ENCODE measurements around the gene RNF212.

RNF212 gene

GRCh38 chr4:1090465-1091440 is 22.6 kb downstream of the RNF212 start:
- Histone ChIP-seq H3K4me3 (ENCODE audit: low read depth, low read length) (no peak overlapping the region), H3K79me2 (no peaks in the 10 kb centered on the region), H3K9ac (no peak overlapping the region), H3K4me1 (no peaks in the 10 kb centered on the region), H3K4me2 (ENCODE audit: low read length) (no peak overlapping the region), H2AFZ (no peak overlapping the region), H3K36me3 (ENCODE audit: control insufficient read depth, insufficient read depth, low read length) (no peaks in the 10 kb centered on the region), H3K9me3 (ENCODE audit: control insufficient read depth, low read length) (no peaks in the 10 kb centered on the region), H3K27me3 (ENCODE audit: control insufficient read depth, insufficient read depth, low read length) (no peaks in the 10 kb centered on the region), H3K27ac (no peak overlapping the region)
- TF ChIP-seq, protein P1, sequence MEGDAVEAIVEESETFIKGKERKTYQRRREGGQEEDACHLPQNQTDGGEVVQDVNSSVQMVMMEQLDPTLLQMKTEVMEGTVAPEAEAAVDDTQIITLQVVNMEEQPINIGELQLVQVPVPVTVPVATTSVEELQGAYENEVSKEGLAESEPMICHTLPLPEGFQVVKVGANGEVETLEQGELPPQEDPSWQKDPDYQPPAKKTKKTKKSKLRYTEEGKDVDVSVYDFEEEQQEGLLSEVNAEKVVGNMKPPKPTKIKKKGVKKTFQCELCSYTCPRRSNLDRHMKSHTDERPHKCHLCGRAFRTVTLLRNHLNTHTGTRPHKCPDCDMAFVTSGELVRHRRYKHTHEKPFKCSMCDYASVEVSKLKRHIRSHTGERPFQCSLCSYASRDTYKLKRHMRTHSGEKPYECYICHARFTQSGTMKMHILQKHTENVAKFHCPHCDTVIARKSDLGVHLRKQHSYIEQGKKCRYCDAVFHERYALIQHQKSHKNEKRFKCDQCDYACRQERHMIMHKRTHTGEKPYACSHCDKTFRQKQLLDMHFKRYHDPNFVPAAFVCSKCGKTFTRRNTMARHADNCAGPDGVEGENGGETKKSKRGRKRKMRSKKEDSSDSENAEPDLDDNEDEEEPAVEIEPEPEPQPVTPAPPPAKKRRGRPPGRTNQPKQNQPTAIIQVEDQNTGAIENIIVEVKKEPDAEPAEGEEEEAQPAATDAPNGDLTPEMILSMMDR (IDR thresholded peaks at IDR 0.05): no peak

DNA sequence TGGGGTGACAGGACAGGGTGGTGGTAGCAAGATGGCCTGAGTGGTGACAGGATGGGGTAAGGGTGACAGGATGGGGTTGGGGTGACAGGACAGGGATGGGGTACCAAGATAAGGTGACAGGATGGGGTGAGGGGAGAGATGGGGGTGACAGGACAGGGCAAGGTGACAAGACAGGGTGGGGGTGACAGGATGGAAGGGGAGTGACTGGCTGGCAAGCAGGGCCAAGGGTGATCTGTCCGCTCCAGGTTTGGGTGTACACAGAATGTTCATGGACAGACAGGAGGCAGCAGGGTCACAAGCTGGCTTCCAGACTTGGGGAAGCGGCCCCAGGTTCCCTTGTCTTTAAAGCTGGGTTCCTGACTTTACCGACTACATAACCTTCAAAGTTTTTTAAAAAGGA is 23.3 kb downstream of the RNF212 start:
- Histone ChIP-seq H3K79me2 (no peaks in the 10 kb centered on the region), H3K27ac (no peak overlapping the region), H3K9me3 (ENCODE audit: control insufficient read depth, low read length) (no peaks in the 10 kb centered on the region)

GRCh38 chr4:1087371-1087770 is 26.0 kb downstream of the RNF212 start:
- Histone ChIP-seq H3K4me2 (ENCODE audit: low read length) (no peak overlapping the region), H3K4me1 (peaks cover 5% of the 10 kb centered on the region), H3K27me3 (ENCODE audit: control insufficient read depth, insufficient read depth, low read length) (no peaks in the 10 kb centered on the region), H3K4me3 (ENCODE audit: low read depth, low read length) (no peak overlapping the region), H3K36me3 (ENCODE audit: control insufficient read depth, insufficient read depth, low read length) (no peaks in the 10 kb centered on the region), H3K9me3 (ENCODE audit: control insufficient read depth, low read length) (no peaks in the 10 kb centered on the region), H3K79me2 (no peaks in the 10 kb centered on the region), H3K9ac (no peak overlapping the region), H3K27ac (no peak overlapping the region), H2AFZ (no peak overlapping the region)
- TF ChIP-seq, protein P1 (IDR thresholded peaks at IDR 0.05): no peak

More for the DNA sequence above, 23.3 kb downstream of the RNF212 start:
- H3K9ac ChIP-seq: no peak overlapping the region
- no peaks in the 10 kb centered on the region for H3K27me3 ChIP-seq (ENCODE audit: control insufficient read depth, insufficient read depth, low read length)
- no peaks in the 10 kb centered on the region for H3K36me3 ChIP-seq (ENCODE audit: control insufficient read depth, insufficient read depth, low read length)
- no peak overlapping the region for H3K4me3 ChIP-seq (ENCODE audit: low read depth, low read length)
- no peak overlapping the region for H2AFZ ChIP-seq
- H3K4me2 ChIP-seq (ENCODE audit: low read length): no peak overlapping the region
- no peaks in the 10 kb centered on the region for H3K4me1 ChIP-seq
- TF ChIP-seq, protein P1 (IDR thresholded peaks at IDR 0.05): no peak

GRCh38 chr4:1086011-1086410 is 27.4 kb downstream of the RNF212 start:
- H3K27ac ChIP-seq: no peak overlapping the region
- H3K9me3 ChIP-seq (ENCODE audit: control insufficient read depth, low read length): no peaks in the 10 kb centered on the region
- H3K9ac ChIP-seq: no peak overlapping the region
- no peaks in the 10 kb centered on the region for H3K27me3 ChIP-seq (ENCODE audit: control insufficient read depth, insufficient read depth, low read length)
- H2AFZ ChIP-seq: no peak overlapping the region
- TF ChIP-seq, protein P1 (IDR thresholded peaks at IDR 0.05): no peak
- H3K4me1 ChIP-seq: peaks cover 9% of the 10 kb centered on the region
- H3K4me2 ChIP-seq (ENCODE audit: low read length): no peak overlapping the region
- no peaks in the 10 kb centered on the region for H3K79me2 ChIP-seq
- H3K36me3 ChIP-seq (ENCODE audit: control insufficient read depth, insufficient read depth, low read length): no peaks in the 10 kb centered on the region
- H3K4me3 ChIP-seq (ENCODE audit: low read depth, low read length): no peak overlapping the region
